HL-60/S4 treated with phorbol 12-myristate 13-acetate at 8.2 ng/mL for 4 days and 3 days (cell line): ENCODE data around the gene UBE2G2.

Experiments
- in situ Hi-C: fragments of 300-500 bp; cut with MboI; formaldehyde crosslinking; loops from 2 replicates; pipeline ENCODE4 v1.15.0; 2022; ENCODE audit warnings: low sequenced_read_pairs

Gene UBE2G2

GRCh38 chr21:44767834-44768831 is 33.5 kb downstream of the UBE2G2 start:
- in situ Hi-C loops = no loop called here

GRCh38 chr21:44766818-44767354 is 34.7 kb downstream of the UBE2G2 start:
- in situ Hi-C loops = no loop called here

- in situ Hi-C loops = no loop called here
Observed at GRCh38 chr21:44766014-44766817, 35.4 kb downstream of the UBE2G2 start.

- in situ Hi-C loops = no loop called here
Observed at GRCh38 chr21:44765231-44766013, 36.2 kb downstream of the UBE2G2 start.

- in situ Hi-C loops = no loop called here
Observed at GRCh38 chr21:44764319-44765230, 37.0 kb downstream of the UBE2G2 start.

- in situ Hi-C loops = no loop called here
Observed at GRCh38 chr21:44763451-44764318, 37.9 kb downstream of the UBE2G2 start.

- in situ Hi-C loops = no loop called here
Observed at GRCh38 chr21:44763050-44763378, 38.6 kb downstream of the UBE2G2 start.

GRCh38 chr21:44762221-44763049 is 39.2 kb downstream of the UBE2G2 start:
- in situ Hi-C loops = no loop called here

- in situ Hi-C loops = no loop called here
Observed at GRCh38 chr21:44761747-44762208, 39.8 kb downstream of the UBE2G2 start.

- in situ Hi-C loops = no loop called here
Observed at GRCh38 chr21:44761011-44761729, 40.5 kb downstream of the UBE2G2 start.

GRCh38 chr21:44760376-44760775 is 41.2 kb downstream of the UBE2G2 start:
- in situ Hi-C loops = no loop called here

- in situ Hi-C loops = no loop called here
Observed at GRCh38 chr21:44759628-44760285, 41.9 kb downstream of the UBE2G2 start.

GRCh38 chr21:44758781-44759627 is 42.6 kb downstream of the UBE2G2 start:
- in situ Hi-C loops = no loop called here

GRCh38 chr21:44758141-44758561 is 43.5 kb downstream of the UBE2G2 start:
- in situ Hi-C loops = no loop called here

GRCh38 chr21:44757731-44758130 is 43.9 kb downstream of the UBE2G2 start:
- in situ Hi-C loops = no loop called here
